ENCODE results near the gene DEFB119.
"Not testable (repeated sequence)": the region's sequence is repeated elsewhere in the genome, so short reads cannot be mapped to it uniquely, and the experiment has no call there.

DEFB119 gene

GRCh38 chr20:31390490-31390889 is at the start of gene DEFB119:
DEFB119 (minus strand) TSS chr20:31390590; CDS start chr20:31390483, 107 bp downstream.
- no peak for FAIRE-seq

GRCh38 chr20:31430568-31431115 is 40.3 kb upstream of the DEFB119 start:
- no peak for FAIRE-seq

- FAIRE-seq: not testable (repeated sequence)
Observed at GRCh38 chr20:31427576-31427975, 37.2 kb upstream of the DEFB119 start.

- not testable (repeated sequence) for FAIRE-seq
Observed at GRCh38 chr20:31426891-31427551, 36.6 kb upstream of the DEFB119 start.

- no peak for FAIRE-seq
Observed at GRCh38 chr20:31425797-31426196, 35.4 kb upstream of the DEFB119 start.

GRCh38 chr20:31418307-31418706 is 27.9 kb upstream of the DEFB119 start:
- no peak for FAIRE-seq

GRCh38 chr20:31415653-31416052 is 25.3 kb upstream of the DEFB119 start:
- no peak for FAIRE-seq

GRCh38 chr20:31414381-31414780 is 24.0 kb upstream of the DEFB119 start:
- no peak for FAIRE-seq

- no peak for FAIRE-seq
Observed at GRCh38 chr20:31410011-31410410, 19.6 kb upstream of the DEFB119 start.

- no peak for FAIRE-seq
Observed at GRCh38 chr20:31406115-31406514, 15.7 kb upstream of the DEFB119 start, which contains the start of gene DEFB121. DEFB121 (minus strand) TSS chr20:31406215; CDS start chr20:31406152, 63 bp downstream.

- no peak for FAIRE-seq
Observed at GRCh38 chr20:31403886-31404285, 13.5 kb upstream of the DEFB119 start.

GRCh38 chr20:31394900-31395299 is 4.5 kb upstream of the DEFB119 start:
- no peak for FAIRE-seq

- FAIRE-seq: no peak
Observed at GRCh38 chr20:31392836-31393235, 2.4 kb upstream of the DEFB119 start.

- FAIRE-seq: no peak
Observed at GRCh38 chr20:31374346-31374745, 16.0 kb downstream of the DEFB119 start.

- FAIRE-seq: no peak
Observed at GRCh38 chr20:31368301-31368700, 22.1 kb downstream of the DEFB119 start, which contains the start of gene DEFB118. DEFB118 (plus strand) TSS chr20:31368601; CDS start chr20:31368651, 50 bp downstream.

GRCh38 chr20:31364272-31364671 is 26.1 kb downstream of the DEFB119 start:
- FAIRE-seq: not testable (repeated sequence)

- FAIRE-seq: no peak
Observed at GRCh38 chr20:31363295-31363694, 27.1 kb downstream of the DEFB119 start.

- FAIRE-seq: no peak
Observed at GRCh38 chr20:31355981-31356380, 34.4 kb downstream of the DEFB119 start.

- FAIRE-seq: no peak
Observed at GRCh38 chr20:31341470-31341869, 48.9 kb downstream of the DEFB119 start.

- no peak for FAIRE-seq
Observed at GRCh38 chr20:31330893-31331292, 59.5 kb downstream of the DEFB119 start.
